ENCODE measurements around the gene CDC14A.

The CDC14A gene

GRCh38 chr1:100455478-100456072 is 103.3 kb downstream of the CDC14A start:
- no peak for DNase-seq

GRCh38 chr1:100456880-100457279 is 104.6 kb downstream of the CDC14A start:
- DNase-seq, result no peak

- DNase-seq, result no peak
These were observed 105.4 kb downstream of the CDC14A start for GRCh38 chr1:100457683-100458082.

- no peak for DNase-seq
These were observed 106.5 kb downstream of the CDC14A start for GRCh38 chr1:100458661-100459357.

- DNase-seq, result peak; percentile 61 to 64
These were observed 107.2 kb downstream of the CDC14A start for GRCh38 chr1:100459358-100460114.

GRCh38 chr1:100461222-100461621 is 108.9 kb downstream of the CDC14A start:
- no peak for DNase-seq

GRCh38 chr1:100462326-100463025 is 110.2 kb downstream of the CDC14A start:
- DNase-seq, result no peak

- peak; percentile 25 to 32 for DNase-seq
These were observed 111.6 kb downstream of the CDC14A start for GRCh38 chr1:100463791-100464424.

- DNase-seq, result no peak
These were observed 117.3 kb downstream of the CDC14A start for GRCh38 chr1:100469578-100469977.

GRCh38 chr1:100474834-100475233 is 122.5 kb downstream of the CDC14A start:
- DNase-seq, result no peak

- DNase-seq, result no peak
These were observed 124.5 kb downstream of the CDC14A start for GRCh38 chr1:100476735-100477290.

- DNase-seq, result no peak
These were observed 126.5 kb downstream of the CDC14A start for GRCh38 chr1:100478816-100479215.

- DNase-seq, result no peak
These were observed 127.5 kb downstream of the CDC14A start for GRCh38 chr1:100479620-100480338.

GRCh38 chr1:100481303-100481702 is 129.0 kb downstream of the CDC14A start:
- no peak for DNase-seq

- no peak for DNase-seq
These were observed 129.9 kb downstream of the CDC14A start for GRCh38 chr1:100482167-100482566.

- DNase-seq, result no peak
These were observed 130.4 kb downstream of the CDC14A start for GRCh38 chr1:100482748-100483147.

- no peak for DNase-seq
These were observed 130.9 kb downstream of the CDC14A start for GRCh38 chr1:100483230-100483629.

- no peak for DNase-seq
These were observed 133.6 kb downstream of the CDC14A start for GRCh38 chr1:100485855-100486258.

GRCh38 chr1:100494393-100495084 is 142.2 kb downstream of the CDC14A start:
- DNase-seq, result no peak

- no peak for DNase-seq
These were observed 144.6 kb downstream of the CDC14A start for GRCh38 chr1:100496896-100497295.

GRCh38 chr1:100497796-100498195 is 145.5 kb downstream of the CDC14A start:
- DNase-seq, result no peak

Measured in activated CD4-positive, alpha-beta T cell treated with anti-CD3 and anti-CD28 coated beads, Interleukin-2, amount 50 U/mL, for 4 hours (primary cell).